ENCODE measurements around the gene BOD1L1.

- TF ChIP-seq ZNF462 (CRISPR knock-in tag; IDR thresholded peaks at IDR 0.05) (no peak), CTCF (conservative IDR thresholded peaks at IDR 0.05; ENCODE audit: low read depth in 2 of 2) (no peak), REST (IDR thresholded peaks at IDR 0.05; ENCODE audit: unreplicated experiment) (no peak), EZH2 (IDR thresholded peaks at IDR 0.05; ENCODE audit: low read depth, unreplicated experiment) (no peak), ZNF331 (CRISPR knock-in tag; IDR thresholded peaks at IDR 0.05; ENCODE audit: low read depth) (no peak), POLR2AphosphoS5 (IDR thresholded peaks at IDR 0.05; ENCODE audit: low read depth) (no peak)
These were observed 10.9 kb downstream of the BOD1L1 start for GRCh38 chr4:13616597-13616996.
